CD14-positive monocyte (primary cell): Measurements from ENCODE around the gene PSMD13. TPM values are rescaled to one million over a fixed set of nuclear protein-coding genes. Genes with fewer than 3 reads are reported as not detected.

Source experiments
- DNase-seq, 3 donors: peaks; one replicate each; pipeline ENCODE4 v3.0.0-alpha.2; 2011 to 2022
- H2AFZ ChIP-seq: 2 replicates; pipeline ENCODE4 v1.6.0; 2012; ENCODE audit warnings: mild to moderate bottlenecking, low read depth, low read length, inconsistent platforms; ENCODE audit not compliant: insufficient read depth, poor library complexity, severe bottlenecking
- H3K27ac ChIP-seq, 2 donors: 1 replicate in 1 of 2; 2 replicates in 1 of 2; pipeline ENCODE4 v1.5.1; 2012 to 2013; ENCODE audit warnings: low read length in 2 of 2, control low read depth in 1 of 2, inconsistent platforms in 1 of 2, low read depth in 1 of 2, mild to moderate bottlenecking in 1 of 2
- H3K27me3 ChIP-seq, 2 donors: one replicate each; pipeline versions ENCODE4 v1.6.0 to v1.6.1; 2011 to 2013; ENCODE audit warnings: low read length in 2 of 2; ENCODE audit not compliant: control insufficient read depth in 2 of 2, insufficient read depth in 2 of 2
- H3K36me3 ChIP-seq, 2 donors: replicated peaks in 1 of 2; 1 replicate in 1 of 2; 2 replicates in 1 of 2; pipeline versions ENCODE4 v1.5.1 to v1.6.1; 2012 to 2013; ENCODE audit warnings: low read length in 2 of 2, control low read depth in 1 of 2, inconsistent platforms in 1 of 2, mild to moderate bottlenecking in 1 of 2; ENCODE audit not compliant: insufficient read depth in 2 of 2, control insufficient read depth in 1 of 2
- H3K4me1 ChIP-seq, 2 donors: 1 replicate in 1 of 2; 2 replicates in 1 of 2; pipeline versions ENCODE4 v1.5.1 to v1.6.1; 2012 to 2013; ENCODE audit warnings: low read length in 2 of 2, control low read depth in 1 of 2, inconsistent platforms in 1 of 2, mild to moderate bottlenecking in 1 of 2, moderate library complexity in 1 of 2; ENCODE audit not compliant: insufficient read depth in 2 of 2, control insufficient read depth in 1 of 2
- H3K4me2 ChIP-seq: replicated peaks from 2 replicates; pipeline ENCODE3; 2012; ENCODE audit warnings: low read length, moderate library complexity, mild to moderate bottlenecking; ENCODE audit not compliant: poor library complexity, severe bottlenecking; ENCODE audit errors: extremely low read depth
- H3K4me3 ChIP-seq, 3 experiments: fragments of 200-600 bp in 1 of 3; sonication (generic) in 1 of 3; replicated peaks in 1 of 3; 1 replicate in 2 of 3; 2 replicates in 1 of 3; pipeline ENCODE4 v1.5.1; 2011 to 2013; ENCODE audit warnings: low read length in 3 of 3, mild to moderate bottlenecking in 3 of 3, control low read depth in 2 of 3, low read depth in 2 of 3, inconsistent platforms in 1 of 3, moderate library complexity in 1 of 3
- H3K79me2 ChIP-seq: 2 replicates; pipeline ENCODE4 v1.6.0; 2012; ENCODE audit warnings: mild to moderate bottlenecking, control low read depth, inconsistent platforms, low read length, moderate library complexity; ENCODE audit not compliant: insufficient read depth
- H3K9ac ChIP-seq: 2 replicates; pipeline ENCODE4 v1.6.0; 2017; ENCODE audit warnings: low read length, mild to moderate bottlenecking; ENCODE audit not compliant: insufficient read depth, poor library complexity, severe bottlenecking
- H3K9me3 ChIP-seq, 2 donors: replicated peaks in 1 of 2; 1 replicate in 1 of 2; 2 replicates in 1 of 2; pipeline versions ENCODE4 v1.5.1 to v1.6.1; 2012 to 2013; ENCODE audit warnings: low read length in 2 of 2, control low read depth in 1 of 2; ENCODE audit not compliant: control insufficient read depth in 1 of 2, insufficient read depth in 1 of 2
- H4K20me1 ChIP-seq: 2 replicates; pipeline ENCODE4 v1.6.0; 2012; ENCODE audit warnings: mild to moderate bottlenecking, low read length, control low read depth, moderate library complexity; ENCODE audit not compliant: insufficient read depth
- H3K27ac Mint-ChIP-seq, 7 donors: one replicate each; pipeline ENCODE4 v1.8.0; 2020; ENCODE audit warnings: mild to moderate bottlenecking in 7 of 7, mixed read lengths in 7 of 7, moderate library complexity in 6 of 7, inconsistent platforms in 2 of 7
- H3K27me3 Mint-ChIP-seq, 3 donors: one replicate each; pipeline ENCODE4 v1.8.0; 2021 to 2022; ENCODE audit warnings: low read depth in 3 of 3, mild to moderate bottlenecking in 3 of 3, mixed read lengths in 3 of 3, moderate library complexity in 3 of 3, inconsistent platforms in 1 of 3
- H3K36me3 Mint-ChIP-seq, 2 donors: one replicate each; pipeline ENCODE4 v1.8.0; 2020; ENCODE audit warnings: mixed read lengths in 2 of 2, inconsistent platforms in 1 of 2, mild to moderate bottlenecking in 1 of 2
- H3K4me1 Mint-ChIP-seq: one replicate; pipeline ENCODE4 v1.8.0; 2020; ENCODE audit warnings: mild to moderate bottlenecking, mixed read lengths
- H3K4me3 Mint-ChIP-seq, 2 donors: one replicate each; pipeline ENCODE4 v1.8.0; 2020; ENCODE audit warnings: mild to moderate bottlenecking in 2 of 2, mixed read lengths in 2 of 2, moderate library complexity in 1 of 2
- H3K9me3 Mint-ChIP-seq, 7 donors: one replicate each; pipeline ENCODE4 v1.8.0; 2020 to 2022; ENCODE audit warnings: mixed read lengths in 7 of 7, mild to moderate bottlenecking in 6 of 7, moderate library complexity in 6 of 7, inconsistent platforms in 2 of 7
- CTCF ChIP-seq: fragments of 200-600 bp; IDR thresholded peaks from one replicate; pipeline ENCODE4 v1.8.0; 2022; ENCODE audit warnings: antibody characterized with exemption, mild to moderate bottlenecking
- WGBS: methylation state at CpG from one replicate; pipeline ENCODE4 v1.1.5; 2013; ENCODE audit warnings: missing lambda C conversion rate; ENCODE audit not compliant: insufficient coverage; 5-methylcytosine and 5-hydroxymethylcytosine counted together
- intact Hi-C, 2 donors: fragments of 100-400 bp; cut with micrococcal nuclease; formaldehyde crosslinking; loops; one replicate each; pipeline versions ENCODE4 v1.15.0 to v1.15.1; 2023
- polyA plus RNA-seq, 3 donors: library from polyadenylated mRNA; depleted of rRNA in 1 of 3; unstranded in 2 of 3; stranded (reverse) in 1 of 3; fragments of 300-500 nt in 2 of 3; fragments of >200 nt in 1 of 3; fragmentation: Illumina TruSeq in 2 of 3; gene quantifications; 1 replicate in 2 of 3; 2 replicates in 1 of 3; pipeline ENCODE4 v1.2.3, GENCODE V29; 2012 to 2021

Gene PSMD13
- polyA plus RNA-seq, 3 donors = 136 to 272 (median 218) TPM

GRCh38 chr11:255176-255575, 18.4 kb downstream of the PSMD13 start:
- H3K36me3 ChIP-seq = peaks cover 36 to 37% of the 10 kb centered on the region in 2 donors
- Mint-ChIP-seq H3K9me3 (no peaks in the 10 kb centered on the region), H3K27ac (no peak overlapping the region), H3K4me3 (no peak overlapping the region), H3K36me3 (peaks cover 35 to 38% of the 10 kb centered on the region in 2 donors), H3K4me1 (peaks cover 7% of the 10 kb centered on the region), H3K27me3 (peaks cover 0 to 5% (median 4%) of the 10 kb centered on the region in 3 donors)
- no peak overlapping the region for H2AFZ ChIP-seq
- DNase-seq = no peak
- H3K27me3 ChIP-seq = no peaks in the 10 kb centered on the region
- H3K79me2 ChIP-seq = no peaks in the 10 kb centered on the region
- no peak for TF ChIP-seq CTCF
- H3K9ac ChIP-seq = no peak overlapping the region
- WGBS = no CpG with 5 or more reads among the region's 3 CpGs
- H3K4me1 ChIP-seq = no peaks in the 10 kb centered on the region
- intact Hi-C loops = no loop called here
- no peak overlapping the region for H3K4me2 ChIP-seq
- H3K27ac ChIP-seq = no peak overlapping the region
- H4K20me1 ChIP-seq = no peaks in the 10 kb centered on the region
- no peak overlapping the region for H3K4me3 ChIP-seq
- no peaks in the 10 kb centered on the region for H3K9me3 ChIP-seq

GRCh38 chr11:255816-256215, 19.0 kb downstream of the PSMD13 start:
- H3K27ac Mint-ChIP-seq = no peak overlapping the region
- intact Hi-C loops = no loop called here
- Histone ChIP-seq H3K4me1 (no peaks in the 10 kb centered on the region), H3K27me3 (no peaks in the 10 kb centered on the region), H3K4me2 (no peak overlapping the region), H3K79me2 (no peaks in the 10 kb centered on the region), H2AFZ (no peak overlapping the region), H4K20me1 (no peaks in the 10 kb centered on the region), H3K9ac (no peak overlapping the region), H3K36me3 (peaks cover 30 to 31% of the 10 kb centered on the region in 2 donors), H3K4me3 (no peak overlapping the region), H3K27ac (no peak overlapping the region), H3K9me3 (no peaks in the 10 kb centered on the region)
- H3K9me3 Mint-ChIP-seq = no peaks in the 10 kb centered on the region
- 90% methylated on average over 2 of the region's 2 CpGs for WGBS
- no peak for TF ChIP-seq CTCF
- H3K4me3 Mint-ChIP-seq = no peak overlapping the region
- H3K36me3 Mint-ChIP-seq = peaks cover 30 to 31% of the 10 kb centered on the region in 2 donors
- DNase-seq = no peak
- peaks cover 7% of the 10 kb centered on the region for H3K4me1 Mint-ChIP-seq
- peaks cover 0 to 5% (median 4%) of the 10 kb centered on the region in 3 donors for H3K27me3 Mint-ChIP-seq
